PC-3 (cell line): Measurements from ENCODE around the gene PRIMA1. TPM values are rescaled to one million over a fixed set of nuclear protein-coding genes. Genes with fewer than 3 reads are reported as not detected.

ENCODE experiments used
- ATAC-seq: fragments of 200-7000 bp; cut with Tn5 transposase; 2 replicates; pipeline ENCODE4 v1.9.1; 2020; ENCODE audit warnings: mild to moderate bottlenecking, moderate library complexity
- BruUV-seq: library from RNA; stranded (reverse); fragments of 400-500 nt; replicated peaks from 2 replicates; lab custom pipeline; 2021; lab: Mats Ljungman, UMichigan
- CTCF ChIA-PET: fragments of 300-600 bp; sonication (Branson Sonifier 250); formaldehyde crosslinking; loops from one replicate; lab custom pipeline; 2022; ENCODE audit warnings: antibody characterized with exemption; lab: Charles Lee
- POLR2A ChIA-PET: fragments of 300-600 bp; sonication (Branson Sonifier 250); formaldehyde crosslinking; loops from one replicate; lab custom pipeline; 2022; ENCODE audit warnings: antibody characterized with exemption; ENCODE audit not compliant: unreplicated experiment; lab: Charles Lee
- DNase-seq: peaks from one replicate; pipeline ENCODE4 v3.0.0-alpha.2; 2015
- H2AFZ ChIP-seq: fragments of 300-600 bp; sonication (generic); 2 replicates; pipeline ENCODE4 v1.6.0; 2016; ENCODE audit warnings: antibody characterized with exemption, low read length
- H3F3A ChIP-seq: fragments of 300-600 bp; sonication (generic); one replicate; pipeline ENCODE4 v1.6.0; 2017; ENCODE audit warnings: antibody characterized with exemption, low read length, control low read depth, mild to moderate bottlenecking; ENCODE audit not compliant: unreplicated experiment
- H3K27ac ChIP-seq: fragments of 300-600 bp; sonication (generic); 2 replicates; pipeline ENCODE4 v1.5.1; 2016; ENCODE audit warnings: mild to moderate bottlenecking, low read length
- H3K27me3 ChIP-seq: fragments of 300-600 bp; sonication (generic); 2 replicates; pipeline ENCODE4 v1.6.1; 2016; ENCODE audit warnings: low read length, mixed read lengths
- H3K36me3 ChIP-seq: fragments of 300-600 bp; sonication (generic); 2 replicates; pipeline ENCODE4 v1.6.1; 2016; ENCODE audit warnings: low read depth, mixed run types, low read length, mixed read lengths
- H3K4me1 ChIP-seq: fragments of 300-600 bp; sonication (generic); 2 replicates; pipeline ENCODE4 v1.5.1; 2016; ENCODE audit warnings: low read length; ENCODE audit not compliant: insufficient read depth
- H3K4me2 ChIP-seq: fragments of 300-600 bp; sonication (generic); 2 replicates; pipeline ENCODE4 v1.6.0; 2016; ENCODE audit warnings: low read length
- H3K4me3 ChIP-seq: fragments of 300-600 bp; sonication (generic); 2 replicates; pipeline ENCODE4 v1.5.1; 2016; ENCODE audit warnings: mild to moderate bottlenecking, low read length, mixed read lengths
- H3K79me2 ChIP-seq: fragments of 300-600 bp; sonication (generic); 2 replicates; pipeline ENCODE4 v1.6.1; 2017; ENCODE audit warnings: low read length, mixed read lengths
- H3K9ac ChIP-seq: fragments of 300-600 bp; sonication (generic); 2 replicates; pipeline ENCODE4 v1.6.0; 2016; ENCODE audit warnings: mild to moderate bottlenecking, low read length
- H3K9me2 ChIP-seq: fragments of 300-600 bp; sonication (generic); replicated peaks from 2 replicates; pipeline ENCODE4 v1.6.1; 2016; ENCODE audit warnings: mixed run types, low read length, mixed read lengths
- H3K9me3 ChIP-seq: fragments of 300-600 bp; sonication (generic); 2 replicates; pipeline ENCODE4 v1.6.1; 2016; ENCODE audit warnings: low read length, mixed read lengths
- H4K20me1 ChIP-seq: fragments of 300-600 bp; sonication (generic); 2 replicates; pipeline ENCODE4 v1.6.1; 2016; ENCODE audit warnings: low read length, mixed read lengths
- EZH2 ChIP-seq: fragments of 300-600 bp; sonication (generic); IDR thresholded peaks from one replicate; pipeline ENCODE4 v1.6.1; 2017; ENCODE audit warnings: antibody characterized with exemption, mild to moderate bottlenecking, low read length; ENCODE audit not compliant: unreplicated experiment
- EZH2phosphoT487 ChIP-seq: fragments of 300-600 bp; sonication (generic); IDR thresholded peaks from 2 replicates; pipeline ENCODE4 v1.6.1; 2018; ENCODE audit warnings: mild to moderate bottlenecking, antibody characterized with exemption, low read length, borderline replicate concordance
- intact Hi-C: fragments of 100-400 bp; cut with micrococcal nuclease; formaldehyde crosslinking; loops from 2 replicates; pipeline ENCODE4 v1.9.0; 2023
- total RNA-seq: library from RNA; depleted of rRNA; stranded (reverse); fragments of >200 nt; gene quantifications from 2 replicates; pipeline ENCODE4 v1.2.3, GENCODE V29; 2014
- TF ChIP-seq, protein P1 (sequence below): fragments of 300-600 bp; sonication (generic); conservative IDR thresholded peaks from 2 replicates; pipeline ENCODE4 v1.5.1; 2017; ENCODE audit warnings: antibody characterized with exemption, low read depth, mild to moderate bottlenecking, low read length

PRIMA1 gene
- total RNA-seq, 1 experiment from 2014 or later = 0.04 TPM

- Histone ChIP-seq H3K4me1 (no peaks in the 10 kb centered on the region), H4K20me1 (no peaks in the 10 kb centered on the region), H3K27me3 (peaks cover 37% of the 10 kb centered on the region), H3K79me2 (no peaks in the 10 kb centered on the region), H3F3A (no peaks in the 10 kb centered on the region), H3K4me2 (no peak overlapping the region), H3K4me3 (no peak overlapping the region), H3K27ac (no peak overlapping the region), H3K9me2 (no peaks in the 10 kb centered on the region), H3K36me3 (no peaks in the 10 kb centered on the region), H3K9me3 (no peaks in the 10 kb centered on the region), H3K9ac (no peak overlapping the region), H2AFZ (no peak overlapping the region)
- TF ChIP-seq EZH2 = no peak
- no peak for TF ChIP-seq EZH2phosphoT487
- BruUV-seq = no TSS peak
- DNase-seq (no peak), ATAC-seq (no peak)
- intact Hi-C loops = no loop called here
- ChIA-PET POLR2A (no interaction called here), CTCF (no interaction called here)
Observed at GRCh38 chr14:93751946-93752655, 36.2 kb downstream of the PRIMA1 start.

GRCh38 chr14:93749076-93749420, 39.2 kb downstream of the PRIMA1 start:
- TF ChIP-seq, protein P1, sequence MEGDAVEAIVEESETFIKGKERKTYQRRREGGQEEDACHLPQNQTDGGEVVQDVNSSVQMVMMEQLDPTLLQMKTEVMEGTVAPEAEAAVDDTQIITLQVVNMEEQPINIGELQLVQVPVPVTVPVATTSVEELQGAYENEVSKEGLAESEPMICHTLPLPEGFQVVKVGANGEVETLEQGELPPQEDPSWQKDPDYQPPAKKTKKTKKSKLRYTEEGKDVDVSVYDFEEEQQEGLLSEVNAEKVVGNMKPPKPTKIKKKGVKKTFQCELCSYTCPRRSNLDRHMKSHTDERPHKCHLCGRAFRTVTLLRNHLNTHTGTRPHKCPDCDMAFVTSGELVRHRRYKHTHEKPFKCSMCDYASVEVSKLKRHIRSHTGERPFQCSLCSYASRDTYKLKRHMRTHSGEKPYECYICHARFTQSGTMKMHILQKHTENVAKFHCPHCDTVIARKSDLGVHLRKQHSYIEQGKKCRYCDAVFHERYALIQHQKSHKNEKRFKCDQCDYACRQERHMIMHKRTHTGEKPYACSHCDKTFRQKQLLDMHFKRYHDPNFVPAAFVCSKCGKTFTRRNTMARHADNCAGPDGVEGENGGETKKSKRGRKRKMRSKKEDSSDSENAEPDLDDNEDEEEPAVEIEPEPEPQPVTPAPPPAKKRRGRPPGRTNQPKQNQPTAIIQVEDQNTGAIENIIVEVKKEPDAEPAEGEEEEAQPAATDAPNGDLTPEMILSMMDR = no peak
- DNase-seq = no peak
- H3K79me2 ChIP-seq = no peaks in the 10 kb centered on the region
- ChIA-PET POLR2A (no interaction called here), CTCF (no interaction called here)
- H3K27ac ChIP-seq = no peak overlapping the region
- ATAC-seq = no peak
- H3K4me3 ChIP-seq = no peak overlapping the region
- no peaks in the 10 kb centered on the region for H3K4me1 ChIP-seq
- no peak overlapping the region for H3K9ac ChIP-seq
- BruUV-seq = no TSS peak
- intact Hi-C loops = no loop called here
- no peak overlapping the region for H3K4me2 ChIP-seq
- no peaks in the 10 kb centered on the region for H3K36me3 ChIP-seq
- no peaks in the 10 kb centered on the region for H3K9me2 ChIP-seq
- peaks cover 38% of the 10 kb centered on the region for H3K27me3 ChIP-seq
- H3F3A ChIP-seq = no peaks in the 10 kb centered on the region
- no peak overlapping the region for H2AFZ ChIP-seq
- no peaks in the 10 kb centered on the region for H4K20me1 ChIP-seq
- no peaks in the 10 kb centered on the region for H3K9me3 ChIP-seq

DNA sequence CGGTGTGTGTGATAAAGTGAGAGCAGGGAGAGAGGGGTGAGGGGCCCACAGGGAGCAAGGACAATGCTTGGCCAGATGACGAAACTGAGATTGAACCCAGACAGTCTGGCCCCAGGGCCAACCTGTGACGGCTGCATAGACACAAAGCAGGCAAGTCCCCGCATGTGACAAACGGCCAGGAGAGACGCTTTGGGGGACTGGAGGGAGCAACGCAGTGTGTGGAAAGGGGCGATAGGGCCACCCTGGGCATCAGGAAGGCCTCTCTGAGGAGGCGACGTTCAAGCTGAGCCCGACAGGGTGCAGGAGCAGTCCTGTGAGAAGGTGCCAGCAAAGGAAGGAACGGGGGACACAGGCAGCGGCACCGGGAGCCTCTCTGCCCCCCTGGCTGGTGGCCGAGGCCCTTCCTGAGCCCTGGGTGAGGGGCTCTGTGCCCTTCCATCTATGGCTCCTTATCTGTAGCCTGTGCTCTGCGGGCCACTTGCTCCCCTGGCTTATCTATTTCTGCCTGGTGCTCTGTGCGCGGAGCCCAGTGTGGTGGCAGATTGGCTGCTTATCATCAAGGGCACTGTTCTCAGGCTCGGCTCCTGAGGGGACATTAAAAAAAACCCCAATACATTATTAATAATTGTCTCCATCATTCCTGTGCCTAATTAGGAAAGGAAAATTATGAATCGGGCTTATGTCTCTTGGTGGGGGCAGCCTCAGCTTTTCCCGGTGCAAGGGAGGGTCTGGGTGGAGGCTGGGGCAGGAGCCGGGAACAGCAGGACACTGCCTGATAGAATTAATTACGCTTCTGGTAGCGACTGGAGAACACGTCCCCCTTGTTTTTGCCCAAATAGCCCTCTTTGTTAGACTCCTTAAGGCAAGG, 39.8 kb downstream of the PRIMA1 start:
- Histone ChIP-seq H3K79me2 (no peaks in the 10 kb centered on the region), H4K20me1 (no peaks in the 10 kb centered on the region), H3K9me3 (no peaks in the 10 kb centered on the region), H2AFZ (no peak overlapping the region), H3K27me3 (peaks cover 38% of the 10 kb centered on the region), H3K9ac (no peak overlapping the region), H3K9me2 (no peaks in the 10 kb centered on the region), H3K27ac (no peak overlapping the region), H3K4me1 (no peaks in the 10 kb centered on the region), H3K36me3 (no peaks in the 10 kb centered on the region), H3F3A (no peaks in the 10 kb centered on the region), H3K4me3 (no peak overlapping the region), H3K4me2 (no peak overlapping the region)
- TF ChIP-seq EZH2 = no peak
- TF ChIP-seq EZH2phosphoT487 = no peak
- TF ChIP-seq, protein P1 = no peak
- no peak for ATAC-seq
- intact Hi-C loops = no loop called here
- CTCF ChIA-PET = no interaction called here
- BruUV-seq = no TSS peak
- POLR2A ChIA-PET = no interaction called here
- no peak for DNase-seq
